ENCODE measurements around the gene CSF2. TPM values are rescaled to one million over a fixed set of nuclear protein-coding genes. Genes with fewer than 3 reads are reported as not detected.

Gene CSF2
- total RNA-seq, 4 donors from 2014 or later: not detected

DNA sequence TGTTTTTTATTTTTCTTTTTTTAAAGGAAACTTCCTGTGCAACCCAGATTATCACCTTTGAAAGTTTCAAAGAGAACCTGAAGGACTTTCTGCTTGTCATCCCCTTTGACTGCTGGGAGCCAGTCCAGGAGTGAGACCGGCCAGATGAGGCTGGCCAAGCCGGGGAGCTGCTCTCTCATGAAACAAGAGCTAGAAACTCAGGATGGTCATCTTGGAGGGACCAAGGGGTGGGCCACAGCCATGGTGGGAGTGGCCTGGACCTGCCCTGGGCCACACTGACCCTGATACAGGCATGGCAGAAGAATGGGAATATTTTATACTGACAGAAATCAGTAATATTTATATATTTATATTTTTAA lies 2.1 kb downstream of the CSF2 start:
- intact Hi-C loops (cut with DNase I; ENCODE audit: low total_unique reads): no loop called here
- Histone ChIP-seq H3K27ac (no peak overlapping the region), H3K36me3 (no peaks in the 10 kb centered on the region), H3K9me3 (no peaks in the 10 kb centered on the region), H3K4me3 (no peak overlapping the region), H3K27me3 (no peaks in the 10 kb centered on the region), H3K4me1 (no peaks in the 10 kb centered on the region)
- WGBS, 2 donors (ENCODE audit: low coverage in 1 of 2): 93 to 100% methylated on average over 2 of the region's 2 CpGs
- no peak for TF ChIP-seq POLR2A (IDR thresholded peaks at IDR 0.05)
- no peak for TF ChIP-seq POLR2AphosphoS5 (IDR thresholded peaks at IDR 0.05)
- no peak for DNase-seq
- in situ Hi-C loops (cut with MboI; ENCODE audit: low pct_ligation_motif_present in 1 of 4, low pct_unique_long_range_greater_than_20kb in 1 of 4, low sequenced_read_pairs in 3 of 4): no loop called here

DNA sequence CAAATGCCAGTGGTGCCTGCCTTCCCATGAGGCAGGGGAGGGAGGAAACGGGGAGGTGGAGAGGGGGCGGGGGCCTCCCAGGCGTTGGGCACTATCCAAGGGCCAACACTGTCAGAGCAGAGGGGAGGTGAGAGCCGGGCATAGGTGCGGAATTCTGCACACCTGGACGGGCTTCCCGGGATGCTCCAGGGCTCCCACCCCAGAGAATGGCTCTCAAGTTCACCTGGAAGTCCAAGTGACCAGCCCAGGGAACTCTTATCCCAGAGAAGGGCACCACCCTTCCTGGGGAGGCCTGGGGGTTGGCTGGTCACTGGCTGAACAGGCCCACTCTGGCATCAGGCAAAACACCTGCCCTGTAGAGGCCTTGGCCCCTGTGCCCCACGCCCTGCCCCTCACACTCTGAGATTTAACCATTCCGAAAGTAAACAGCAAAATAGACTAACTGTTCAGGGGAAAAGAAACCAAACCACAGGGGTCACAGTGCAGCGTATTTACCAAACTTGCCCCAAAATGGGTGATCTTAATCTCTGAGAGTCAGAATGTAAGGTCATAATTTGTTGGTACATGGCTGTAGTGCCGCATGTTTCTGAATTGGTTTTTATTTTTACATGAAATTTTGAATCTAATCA lies 2.7 kb downstream of the CSF2 start:
- no peak for DNase-seq
- Histone ChIP-seq H3K4me3 (no peak overlapping the region), H3K4me1 (no peaks in the 10 kb centered on the region), H3K27ac (no peak overlapping the region), H3K27me3 (no peaks in the 10 kb centered on the region), H3K9me3 (no peaks in the 10 kb centered on the region), H3K36me3 (no peaks in the 10 kb centered on the region)
- in situ Hi-C loops (cut with MboI; ENCODE audit: low pct_ligation_motif_present in 1 of 4, low pct_unique_long_range_greater_than_20kb in 1 of 4, low sequenced_read_pairs in 3 of 4) (no loop called here), intact Hi-C loops (cut with DNase I; ENCODE audit: low total_unique reads) (no loop called here)
- WGBS, 2 donors (ENCODE audit: low coverage in 1 of 2): 82 to 97% methylated on average over 4 to 11 of the region's 11 CpGs
- no peak for TF ChIP-seq POLR2AphosphoS5 (IDR thresholded peaks at IDR 0.05)
- TF ChIP-seq POLR2A (IDR thresholded peaks at IDR 0.05): no peak
- TF ChIP-seq EP300 (IDR thresholded peaks at IDR 0.05; ENCODE audit: low read depth): no peak
- TF ChIP-seq, protein P1, sequence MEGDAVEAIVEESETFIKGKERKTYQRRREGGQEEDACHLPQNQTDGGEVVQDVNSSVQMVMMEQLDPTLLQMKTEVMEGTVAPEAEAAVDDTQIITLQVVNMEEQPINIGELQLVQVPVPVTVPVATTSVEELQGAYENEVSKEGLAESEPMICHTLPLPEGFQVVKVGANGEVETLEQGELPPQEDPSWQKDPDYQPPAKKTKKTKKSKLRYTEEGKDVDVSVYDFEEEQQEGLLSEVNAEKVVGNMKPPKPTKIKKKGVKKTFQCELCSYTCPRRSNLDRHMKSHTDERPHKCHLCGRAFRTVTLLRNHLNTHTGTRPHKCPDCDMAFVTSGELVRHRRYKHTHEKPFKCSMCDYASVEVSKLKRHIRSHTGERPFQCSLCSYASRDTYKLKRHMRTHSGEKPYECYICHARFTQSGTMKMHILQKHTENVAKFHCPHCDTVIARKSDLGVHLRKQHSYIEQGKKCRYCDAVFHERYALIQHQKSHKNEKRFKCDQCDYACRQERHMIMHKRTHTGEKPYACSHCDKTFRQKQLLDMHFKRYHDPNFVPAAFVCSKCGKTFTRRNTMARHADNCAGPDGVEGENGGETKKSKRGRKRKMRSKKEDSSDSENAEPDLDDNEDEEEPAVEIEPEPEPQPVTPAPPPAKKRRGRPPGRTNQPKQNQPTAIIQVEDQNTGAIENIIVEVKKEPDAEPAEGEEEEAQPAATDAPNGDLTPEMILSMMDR (IDR thresholded peaks at IDR 0.05): no peak

DNA sequence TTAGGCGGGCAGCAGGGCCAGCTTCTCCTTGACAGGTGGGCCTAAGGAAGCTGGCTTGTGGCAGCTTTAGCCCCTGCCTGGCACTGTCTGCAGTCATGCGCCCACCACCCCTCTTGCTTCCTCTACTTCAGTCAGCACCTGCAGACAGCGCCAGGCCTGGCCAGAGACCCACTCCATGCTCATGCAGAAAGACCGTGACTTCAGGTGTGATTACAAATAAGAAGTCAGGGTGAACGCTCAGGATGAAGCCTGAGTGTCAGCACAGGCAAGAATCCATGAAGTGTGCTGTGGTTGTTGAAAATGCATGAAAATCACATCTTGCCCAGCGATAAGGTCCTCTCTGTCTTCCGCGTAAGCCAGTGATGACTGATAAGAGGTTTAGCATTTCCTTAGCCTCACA lies 3.4 kb downstream of the CSF2 start:
- DNase-seq: no peak
- WGBS, 2 donors (ENCODE audit: low coverage in 1 of 2): 98% methylated on average over 8 of the region's 8 CpGs; no CpG with 5 or more reads in 1 of the 2 donors

DNA sequence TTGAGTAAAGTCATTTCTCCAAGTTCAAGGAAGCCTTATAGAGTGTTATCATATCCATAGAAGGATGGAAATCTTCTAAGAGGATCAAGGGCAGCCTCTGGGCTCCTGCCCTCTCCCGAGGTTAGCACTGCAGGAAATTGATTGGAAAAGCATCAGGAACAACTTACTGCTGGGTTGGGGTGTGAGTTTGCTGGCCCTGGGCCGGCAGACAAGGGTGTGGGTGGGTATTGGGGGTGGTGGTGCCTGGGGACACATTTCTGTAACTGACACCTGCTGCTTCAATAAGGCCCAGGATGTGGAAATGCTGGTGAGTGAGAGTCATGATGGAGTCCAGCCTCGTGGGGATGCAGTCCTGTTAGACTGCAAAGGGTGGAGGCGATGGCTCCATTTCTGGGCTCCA lies 5.5 kb downstream of the CSF2 start:
- no peak overlapping the region for H3K4me3 ChIP-seq
- in situ Hi-C loops (cut with MboI; ENCODE audit: low pct_ligation_motif_present in 1 of 4, low pct_unique_long_range_greater_than_20kb in 1 of 4, low sequenced_read_pairs in 3 of 4) (no loop called here), intact Hi-C loops (cut with DNase I; ENCODE audit: low total_unique reads) (no loop called here)
- TF ChIP-seq, protein P1 (IDR thresholded peaks at IDR 0.05): no peak
- DNase-seq: no peak
- H3K27ac ChIP-seq: no peak overlapping the region
- H3K9me3 ChIP-seq: no peaks in the 10 kb centered on the region
- no peaks in the 10 kb centered on the region for H3K36me3 ChIP-seq
- 77% methylated on average over 4 of the region's 4 CpGs; no CpG with 5 or more reads in 1 of the 2 donors for WGBS, 2 donors (ENCODE audit: low coverage in 1 of 2)
- no peaks in the 10 kb centered on the region for H3K27me3 ChIP-seq
- H3K4me1 ChIP-seq: no peaks in the 10 kb centered on the region

More for the DNA sequence above, 3.4 kb downstream of the CSF2 start:
- H3K9me3 ChIP-seq: no peaks in the 10 kb centered on the region
- intact Hi-C loops (cut with DNase I; ENCODE audit: low total_unique reads) (no loop called here), in situ Hi-C loops (cut with MboI; ENCODE audit: low pct_ligation_motif_present in 1 of 4, low pct_unique_long_range_greater_than_20kb in 1 of 4, low sequenced_read_pairs in 3 of 4) (no loop called here)
- no peaks in the 10 kb centered on the region for H3K27me3 ChIP-seq
- no peak overlapping the region for H3K27ac ChIP-seq
- H3K4me3 ChIP-seq: no peak overlapping the region
- H3K4me1 ChIP-seq: no peaks in the 10 kb centered on the region
- no peaks in the 10 kb centered on the region for H3K36me3 ChIP-seq
- TF ChIP-seq, protein P1 (IDR thresholded peaks at IDR 0.05): no peak
- no peak for TF ChIP-seq POLR2A (IDR thresholded peaks at IDR 0.05)
- no peak for TF ChIP-seq EP300 (IDR thresholded peaks at IDR 0.05; ENCODE audit: low read depth)
- TF ChIP-seq POLR2AphosphoS5 (IDR thresholded peaks at IDR 0.05): no peak

DNA sequence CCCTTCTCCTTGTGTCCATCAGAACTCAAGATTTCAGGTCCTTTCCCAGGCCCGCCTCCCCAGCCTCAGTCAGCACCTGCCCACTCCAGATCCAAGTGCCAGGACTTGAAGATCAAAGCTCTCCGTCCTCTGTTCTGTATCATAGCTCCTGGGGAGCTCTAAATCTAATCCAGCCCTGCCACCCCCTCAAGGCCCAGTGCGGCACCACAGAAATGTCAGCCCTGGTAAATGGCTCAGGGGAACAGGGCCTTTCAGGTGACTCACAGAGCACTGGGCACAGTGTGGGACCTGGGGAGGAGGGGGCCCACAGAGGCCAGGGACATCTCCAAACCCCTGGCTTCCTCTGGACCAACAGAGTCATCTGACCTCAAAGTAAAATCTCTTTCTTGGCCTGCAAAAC lies 6.0 kb downstream of the CSF2 start:
- Histone ChIP-seq H3K4me3 (no peak overlapping the region), H3K4me1 (no peaks in the 10 kb centered on the region), H3K9me3 (no peaks in the 10 kb centered on the region), H3K27me3 (no peaks in the 10 kb centered on the region), H3K36me3 (no peaks in the 10 kb centered on the region), H3K27ac (no peak overlapping the region)
- DNase-seq: no peak
- intact Hi-C loops (cut with DNase I; ENCODE audit: low total_unique reads) (no loop called here), in situ Hi-C loops (cut with MboI; ENCODE audit: low pct_ligation_motif_present in 1 of 4, low pct_unique_long_range_greater_than_20kb in 1 of 4, low sequenced_read_pairs in 3 of 4) (no loop called here)
- 91% methylated on average over 3 of the region's 3 CpGs; no CpG with 5 or more reads in 1 of the 2 donors for WGBS, 2 donors (ENCODE audit: low coverage in 1 of 2)
- TF ChIP-seq EP300 (IDR thresholded peaks at IDR 0.05; ENCODE audit: low read depth) (no peak), POLR2AphosphoS5 (IDR thresholded peaks at IDR 0.05) (no peak), POLR2A (IDR thresholded peaks at IDR 0.05) (no peak)
- TF ChIP-seq, protein P1 (IDR thresholded peaks at IDR 0.05): no peak

All from transverse colon (tissue), 4 donors.